ENCODE measurements around the gene EML4. TPM values are rescaled to one million over a fixed set of nuclear protein-coding genes. Genes with fewer than 3 reads are reported as not detected.

Gene EML4
- total RNA-seq, 3 donors from 2014 or later (not counting 1 experiment from before 2014, with no cell fraction given) = 88.4 to 136 (median 91.5) TPM

DNA sequence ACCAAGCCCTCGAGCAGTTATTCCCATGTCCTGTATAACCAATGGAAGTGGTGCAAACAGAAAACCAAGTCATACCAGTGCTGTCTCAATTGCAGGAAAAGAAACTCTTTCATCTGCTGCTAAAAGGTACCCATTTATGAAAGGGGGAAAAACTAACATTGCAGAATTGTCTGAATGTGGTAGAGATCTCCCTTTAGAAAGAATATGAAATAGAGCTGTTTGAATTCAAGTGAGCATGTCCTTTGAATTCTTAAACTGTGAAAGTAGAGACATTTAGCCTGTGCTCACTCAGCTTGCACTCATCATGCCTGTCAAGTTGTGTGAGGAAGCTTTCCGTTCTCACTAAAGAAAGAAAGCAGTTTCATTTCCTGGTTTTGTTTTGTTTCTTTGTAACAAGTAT is 87.4 kb downstream of the EML4 start:
- Histone ChIP-seq H3K4me3 (ENCODE audit: low read length) (no peak overlapping the region), H3K27ac (ENCODE audit: low read length) (peak overlapping the region; percentile 24), H3K27me3 (ENCODE audit: control insufficient read depth, insufficient read depth, low read length) (no peaks in the 10 kb centered on the region), H3K36me3 (ENCODE audit: control insufficient read depth, insufficient read depth, low read length) (peaks cover 14% of the 10 kb centered on the region), H3K4me1 (ENCODE audit: control insufficient read depth, insufficient read depth, low read length) (peaks cover 3% of the 10 kb centered on the region), H3K9me3 (ENCODE audit: control insufficient read depth, insufficient read depth, low read length) (no peaks in the 10 kb centered on the region)
- ATAC-seq (peak; percentile 61 to 73 (median 68)), DNase-seq (peak in 1 of 2 donors; percentile 40)
- TF ChIP-seq, protein P1, sequence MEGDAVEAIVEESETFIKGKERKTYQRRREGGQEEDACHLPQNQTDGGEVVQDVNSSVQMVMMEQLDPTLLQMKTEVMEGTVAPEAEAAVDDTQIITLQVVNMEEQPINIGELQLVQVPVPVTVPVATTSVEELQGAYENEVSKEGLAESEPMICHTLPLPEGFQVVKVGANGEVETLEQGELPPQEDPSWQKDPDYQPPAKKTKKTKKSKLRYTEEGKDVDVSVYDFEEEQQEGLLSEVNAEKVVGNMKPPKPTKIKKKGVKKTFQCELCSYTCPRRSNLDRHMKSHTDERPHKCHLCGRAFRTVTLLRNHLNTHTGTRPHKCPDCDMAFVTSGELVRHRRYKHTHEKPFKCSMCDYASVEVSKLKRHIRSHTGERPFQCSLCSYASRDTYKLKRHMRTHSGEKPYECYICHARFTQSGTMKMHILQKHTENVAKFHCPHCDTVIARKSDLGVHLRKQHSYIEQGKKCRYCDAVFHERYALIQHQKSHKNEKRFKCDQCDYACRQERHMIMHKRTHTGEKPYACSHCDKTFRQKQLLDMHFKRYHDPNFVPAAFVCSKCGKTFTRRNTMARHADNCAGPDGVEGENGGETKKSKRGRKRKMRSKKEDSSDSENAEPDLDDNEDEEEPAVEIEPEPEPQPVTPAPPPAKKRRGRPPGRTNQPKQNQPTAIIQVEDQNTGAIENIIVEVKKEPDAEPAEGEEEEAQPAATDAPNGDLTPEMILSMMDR (IDR thresholded peaks at IDR 0.05) = no peak
- no peaks in the 10 kb centered on the region for H3K36me3 Mint-ChIP-seq
- peak overlapping the region; percentile 64 to 81 for H3K27ac Mint-ChIP-seq
- H3K9me3 Mint-ChIP-seq = no peaks in the 10 kb centered on the region
- 17% methylated on average over 2 of the region's 2 CpGs for WGBS (ENCODE audit: insufficient coverage)
- intact Hi-C loops (cut with micrococcal nuclease) = no loop called here
- no peaks in the 10 kb centered on the region for H3K27me3 Mint-ChIP-seq (ENCODE audit: low read depth in 2 of 2)
- H3K4me1 Mint-ChIP-seq = peaks cover 22 to 26% of the 10 kb centered on the region in 2 donors
- peak overlapping the region; percentile 54 for H3K4me3 Mint-ChIP-seq

DNA sequence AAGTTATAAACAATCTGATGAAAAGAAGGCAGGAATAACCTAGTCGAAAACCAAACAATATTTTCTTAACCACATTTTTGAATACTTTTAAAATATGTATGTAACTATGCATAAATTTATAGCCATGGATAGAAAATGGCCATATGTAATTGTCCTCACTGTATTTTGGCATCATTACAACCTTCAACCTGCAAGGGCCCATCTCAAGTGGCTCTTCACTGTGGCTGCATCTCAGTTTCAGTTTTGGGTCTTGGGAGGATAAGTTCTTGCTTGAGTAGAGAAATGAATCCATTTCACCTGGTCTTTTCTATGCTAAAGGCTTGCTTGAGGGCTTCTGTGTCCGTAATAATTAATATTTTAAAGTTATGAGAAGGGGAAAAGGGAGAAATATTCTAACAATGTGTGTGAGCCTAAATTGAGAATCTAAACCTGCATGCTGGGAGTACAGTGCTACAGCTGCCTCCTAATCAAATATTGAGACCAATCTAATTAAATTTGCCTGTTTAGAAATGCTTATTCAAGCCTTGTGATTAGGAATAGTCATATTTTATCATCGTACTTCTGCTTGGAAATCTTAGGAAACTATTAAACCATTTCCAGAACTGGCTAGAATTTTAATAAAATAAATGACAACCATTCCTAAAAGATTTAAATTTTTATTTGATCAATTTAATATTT is 92.5 kb downstream of the EML4 start:
- 100% methylated on average over 2 of the region's 3 CpGs for WGBS (ENCODE audit: insufficient coverage)
- Histone ChIP-seq H3K27me3 (ENCODE audit: control insufficient read depth, insufficient read depth, low read length) (no peaks in the 10 kb centered on the region), H3K4me3 (ENCODE audit: low read length) (no peak overlapping the region), H3K36me3 (ENCODE audit: control insufficient read depth, insufficient read depth, low read length) (peaks cover 24% of the 10 kb centered on the region), H3K9me3 (ENCODE audit: control insufficient read depth, insufficient read depth, low read length) (no peaks in the 10 kb centered on the region), H3K4me1 (ENCODE audit: control insufficient read depth, insufficient read depth, low read length) (no peaks in the 10 kb centered on the region), H3K27ac (ENCODE audit: low read length) (no peak overlapping the region)
- ATAC-seq (no peak), DNase-seq (no peak)
- intact Hi-C loops (cut with micrococcal nuclease) = no loop called here
- no peaks in the 10 kb centered on the region for H3K27me3 Mint-ChIP-seq (ENCODE audit: low read depth in 2 of 2)
- no peak overlapping the region for H3K4me3 Mint-ChIP-seq
- TF ChIP-seq, protein P1 (IDR thresholded peaks at IDR 0.05) = no peak
- H3K4me1 Mint-ChIP-seq = peaks cover 6 to 7% of the 10 kb centered on the region in 2 donors
- H3K36me3 Mint-ChIP-seq = no peaks in the 10 kb centered on the region
- no peaks in the 10 kb centered on the region for H3K9me3 Mint-ChIP-seq
- no peak overlapping the region for H3K27ac Mint-ChIP-seq

DNA sequence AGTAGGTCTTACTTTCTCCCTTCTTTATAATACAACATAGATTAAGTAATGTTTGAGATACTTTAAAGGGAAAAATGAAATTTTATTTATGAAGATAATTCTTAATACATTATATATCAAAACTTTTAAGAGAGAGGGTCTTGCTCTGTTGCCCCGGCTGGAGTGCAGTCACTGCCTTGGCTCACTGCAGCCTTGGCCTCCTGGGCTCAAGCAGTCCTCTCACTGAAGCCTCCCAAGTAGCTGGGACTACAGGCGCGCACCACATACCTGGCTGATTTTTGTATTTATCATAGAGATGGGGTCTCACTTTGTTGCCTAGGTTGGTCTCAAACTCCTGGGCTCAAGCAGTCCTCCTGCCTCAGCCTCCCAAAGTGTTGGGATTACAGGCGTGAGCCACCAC is 97.1 kb downstream of the EML4 start:
- Mint-ChIP-seq H3K27ac (no peak overlapping the region), H3K9me3 (no peaks in the 10 kb centered on the region), H3K4me1 (peaks cover 5 to 7% of the 10 kb centered on the region in 2 donors), H3K4me3 (no peak overlapping the region), H3K27me3 (ENCODE audit: low read depth in 2 of 2) (no peaks in the 10 kb centered on the region), H3K36me3 (no peaks in the 10 kb centered on the region)
- H3K27ac ChIP-seq (ENCODE audit: low read length) = no peak overlapping the region
- DNase-seq = no peak
- H3K36me3 ChIP-seq (ENCODE audit: control insufficient read depth, insufficient read depth, low read length) = peaks cover 16% of the 10 kb centered on the region
- no peak for ATAC-seq
- TF ChIP-seq, protein P1 (IDR thresholded peaks at IDR 0.05) = no peak
- no peak overlapping the region for H3K4me3 ChIP-seq (ENCODE audit: low read length)
- no peaks in the 10 kb centered on the region for H3K27me3 ChIP-seq (ENCODE audit: control insufficient read depth, insufficient read depth, low read length)
- intact Hi-C loops (cut with micrococcal nuclease) = no loop called here
- WGBS (ENCODE audit: insufficient coverage) = 96% methylated on average over 4 of the region's 4 CpGs
- no peaks in the 10 kb centered on the region for H3K4me1 ChIP-seq (ENCODE audit: control insufficient read depth, insufficient read depth, low read length)
- H3K9me3 ChIP-seq (ENCODE audit: control insufficient read depth, insufficient read depth, low read length) = no peaks in the 10 kb centered on the region

DNA sequence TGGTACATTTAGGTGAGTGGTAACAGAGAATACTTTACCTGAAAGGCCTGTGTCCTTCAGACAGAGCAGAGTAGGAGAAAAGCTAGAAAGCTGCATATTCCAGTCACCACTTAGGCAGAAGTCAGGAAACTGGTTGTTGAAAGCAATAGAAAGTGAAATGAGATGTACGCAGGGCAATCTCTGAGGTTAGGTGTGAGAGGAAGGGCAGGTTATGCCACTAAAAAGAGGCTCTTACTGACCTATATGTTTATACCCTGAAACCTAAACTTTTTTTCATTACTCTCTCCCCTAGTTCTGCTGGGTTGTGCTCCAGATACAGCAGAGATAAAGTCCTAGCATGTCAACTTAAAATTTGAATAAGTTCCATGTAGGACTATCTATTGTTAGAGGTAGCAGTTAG is 98.4 kb downstream of the EML4 start:
- Histone ChIP-seq H3K27me3 (ENCODE audit: control insufficient read depth, insufficient read depth, low read length) (no peaks in the 10 kb centered on the region), H3K9me3 (ENCODE audit: control insufficient read depth, insufficient read depth, low read length) (no peaks in the 10 kb centered on the region), H3K4me3 (ENCODE audit: low read length) (no peak overlapping the region), H3K36me3 (ENCODE audit: control insufficient read depth, insufficient read depth, low read length) (peaks cover 7% of the 10 kb centered on the region), H3K4me1 (ENCODE audit: control insufficient read depth, insufficient read depth, low read length) (no peaks in the 10 kb centered on the region), H3K27ac (ENCODE audit: low read length) (no peak overlapping the region)
- ATAC-seq (peak in 1 of 3 donors; percentile 53), DNase-seq (peak in 1 of 2 donors; percentile 34)
- intact Hi-C loops (cut with micrococcal nuclease) = no loop called here
- Mint-ChIP-seq H3K4me3 (no peak overlapping the region), H3K9me3 (no peaks in the 10 kb centered on the region), H3K36me3 (no peaks in the 10 kb centered on the region), H3K4me1 (peaks cover 5 to 7% of the 10 kb centered on the region in 2 donors), H3K27ac (no peak overlapping the region), H3K27me3 (ENCODE audit: low read depth in 2 of 2) (no peaks in the 10 kb centered on the region)
- TF ChIP-seq, protein P1 (IDR thresholded peaks at IDR 0.05) = no peak
- WGBS (ENCODE audit: insufficient coverage) = 0% methylated on average over 1 of the region's 1 CpG

Measured in natural killer cell (primary cell).